OCI-LY1 (cell line): ENCODE results near the gene SLC10A6.

ENCODE experiments used
- CTCF ChIP-seq: fragments of 200-600 bp; sonication (generic), shearing (Covaris generic); IDR thresholded peaks from 2 replicates; pipeline ENCODE4 v1.5.1; 2017; ENCODE audit warnings: mild to moderate bottlenecking, antibody characterized with exemption, low read length, moderate library complexity, mixed read lengths
- EZH2 ChIP-seq: fragments of 200-600 bp; sonication (generic), shearing (Covaris generic); IDR thresholded peaks from 2 replicates; pipeline ENCODE4 v1.8.0; 2017; ENCODE audit warnings: borderline replicate concordance, mixed run types, mild to moderate bottlenecking, antibody characterized with exemption, low read length, moderate library complexity, mixed read lengths

- TF ChIP-seq CTCF (no peak), EZH2 (no peak)
These were observed 14.3 kb downstream of the SLC10A6 start for GRCh38 chr4:86834901-86835300.
